Natural killer cell treated with Interleukin-12 subunit alpha and Interleukin-12 subunit beta and Interleukin-15 and Interleukin-18, amount 100 ng/mL, for 72 hours (primary cell): ENCODE data around the gene HYCC1. TPM values are rescaled to one million over a fixed set of nuclear protein-coding genes. Genes with fewer than 3 reads are reported as not detected.

Experiments used
- ATAC-seq, 2 donors: fragments of 150-1000 bp; cut with Tn5 transposase in 1 of 2; sonication (Bioruptor Pico), chemical (Tn5 transposase) in 1 of 2; 2 replicates each; pipeline ENCODE4 v1.10.0; 2021
- DNase-seq: peaks from one replicate; pipeline ENCODE4 v3.0.0; 2022; ENCODE audit warnings: low spot score
- H3K27ac Mint-ChIP-seq, 2 donors: 1 replicate in 1 of 2; 2 replicates in 1 of 2; pipeline ENCODE4 v1.8.0; 2022; ENCODE audit warnings: mixed read lengths in 2 of 2, mild to moderate bottlenecking in 1 of 2, moderate library complexity in 1 of 2
- H3K27me3 Mint-ChIP-seq, 2 donors: 1 replicate in 1 of 2; 2 replicates in 1 of 2; pipeline ENCODE4 v1.8.0; 2022; ENCODE audit warnings: mixed read lengths in 2 of 2
- H3K36me3 Mint-ChIP-seq: one replicate; pipeline ENCODE4 v1.8.0; 2022; ENCODE audit warnings: mixed read lengths
- H3K4me1 Mint-ChIP-seq, 2 donors: 1 replicate in 1 of 2; 2 replicates in 1 of 2; pipeline ENCODE4 v1.8.0; 2022; ENCODE audit warnings: low read depth in 2 of 2, mixed read lengths in 2 of 2, mild to moderate bottlenecking in 1 of 2
- H3K4me3 Mint-ChIP-seq: one replicate; pipeline ENCODE4 v1.8.0; 2022; ENCODE audit warnings: mixed read lengths
- H3K9me3 Mint-ChIP-seq: 2 replicates; pipeline ENCODE4 v1.8.0; 2022; ENCODE audit warnings: mixed read lengths
- total RNA-seq, 2 donors: library from RNA; stranded (reverse); gene quantifications; one replicate each; pipeline ENCODE4 v1.2.3, GENCODE V29; 2022

Gene HYCC1
- total RNA-seq, 2 donors from 2014 or later, result 47.1 to 67.4 TPM

DNA sequence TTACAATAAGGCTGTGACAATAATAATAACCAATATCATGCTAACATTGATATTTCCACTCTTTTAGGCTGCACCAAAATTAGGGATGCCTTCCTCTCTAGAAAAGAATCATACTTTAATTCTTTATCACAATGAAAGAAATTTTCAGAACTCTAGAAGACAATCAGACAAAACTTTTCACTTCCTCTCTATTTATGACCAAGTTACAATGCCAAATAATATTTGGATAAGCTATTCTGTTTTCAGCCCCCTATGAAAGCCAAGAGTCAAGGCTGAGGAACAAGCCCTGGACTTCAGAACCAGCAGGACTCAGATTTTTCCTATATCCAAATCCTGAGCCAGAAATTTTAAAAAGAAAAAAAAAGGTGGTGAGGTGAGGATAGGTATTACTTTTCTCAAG is 4.6 kb downstream of the HYCC1 start:
- no peak for DNase-seq
- Mint-ChIP-seq H3K4me1 (peaks cover 6% of the 10 kb centered on the region in 2 donors), H3K27me3 (no peaks in the 10 kb centered on the region), H3K27ac (no peak overlapping the region), H3K9me3 (no peaks in the 10 kb centered on the region), H3K36me3 (no peaks in the 10 kb centered on the region), H3K4me3 (no peak overlapping the region)
- no peak for ATAC-seq

DNA sequence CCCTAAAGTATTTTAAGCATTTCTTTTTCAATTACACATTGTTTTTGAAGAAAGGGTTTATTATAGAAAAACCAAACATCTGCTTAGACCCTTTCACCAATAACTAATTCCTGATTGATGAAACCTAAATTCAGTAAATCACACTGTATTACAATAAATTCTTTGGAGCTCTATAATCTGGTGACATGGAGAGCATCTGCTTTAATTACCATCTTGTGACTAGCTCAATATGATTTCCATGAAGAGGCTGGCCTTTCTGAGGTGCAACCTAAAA is 9.7 kb downstream of the HYCC1 start:
- Mint-ChIP-seq H3K27me3 (no peaks in the 10 kb centered on the region), H3K4me3 (no peak overlapping the region), H3K4me1 (peaks cover 17 to 28% of the 10 kb centered on the region in 2 donors), H3K27ac (no peak overlapping the region), H3K36me3 (no peaks in the 10 kb centered on the region), H3K9me3 (no peaks in the 10 kb centered on the region)
- no peak for ATAC-seq
- no peak for DNase-seq

DNA sequence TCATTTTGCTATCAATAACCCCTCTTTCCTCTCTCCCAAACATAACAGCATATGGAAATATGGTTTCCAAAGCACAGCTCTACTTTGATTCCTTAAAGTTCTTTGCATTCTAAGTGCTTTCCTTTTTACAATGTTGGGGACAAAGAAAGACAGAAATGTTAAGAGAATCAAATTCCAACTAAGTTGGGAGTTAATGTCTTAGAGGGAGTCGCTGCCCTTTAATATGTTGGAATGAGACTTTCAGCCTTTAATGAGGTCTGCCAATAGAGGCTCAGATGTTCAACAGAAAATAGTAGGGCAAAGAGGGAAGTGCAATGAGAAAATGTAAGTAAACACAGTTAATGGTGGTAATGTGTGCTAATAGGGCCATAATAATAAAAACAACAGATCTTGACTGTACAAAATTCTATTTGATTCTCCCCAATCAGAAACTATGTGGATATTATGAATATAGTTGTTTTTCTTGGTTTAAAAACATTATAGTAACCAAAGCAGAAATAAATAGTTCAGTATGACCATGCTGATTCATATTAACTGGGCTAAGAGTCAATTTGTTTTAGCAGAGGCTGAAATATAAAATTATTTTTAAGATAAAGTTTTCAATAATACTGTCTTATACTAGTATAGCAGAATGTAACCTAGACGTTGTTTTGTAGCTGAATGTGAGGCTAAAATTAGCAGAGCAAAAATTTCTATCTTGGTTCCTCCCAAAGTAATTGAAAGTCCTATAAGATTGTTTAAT is 10.3 kb downstream of the HYCC1 start:
- no peaks in the 10 kb centered on the region for H3K27me3 Mint-ChIP-seq
- no peak overlapping the region for H3K4me3 Mint-ChIP-seq
- ATAC-seq (no peak), DNase-seq (no peak)
- no peak overlapping the region for H3K27ac Mint-ChIP-seq
- no peaks in the 10 kb centered on the region for H3K9me3 Mint-ChIP-seq
- peaks cover 19 to 28% of the 10 kb centered on the region in 2 donors for H3K4me1 Mint-ChIP-seq
- H3K36me3 Mint-ChIP-seq, result no peaks in the 10 kb centered on the region

DNA sequence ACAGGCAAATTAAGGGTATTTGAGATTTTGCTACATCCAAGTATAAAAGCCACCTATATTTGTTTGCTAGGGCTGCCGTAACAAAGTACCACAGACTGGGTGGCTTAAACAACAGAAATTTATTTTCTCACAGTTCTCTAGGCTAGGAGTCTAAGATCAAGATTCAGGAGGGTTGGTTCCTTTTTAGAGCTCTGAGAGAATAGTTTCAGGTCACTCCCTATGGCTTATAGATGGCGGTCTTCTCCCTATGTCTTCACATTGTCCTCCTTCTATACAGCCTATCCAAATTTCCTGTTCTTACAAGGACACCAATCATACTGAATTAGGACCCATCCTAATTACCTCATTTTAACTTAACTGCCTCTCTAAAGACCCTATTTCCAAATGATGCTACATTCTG is 11.2 kb downstream of the HYCC1 start:
- Mint-ChIP-seq H3K4me1 (peaks cover 21 to 28% of the 10 kb centered on the region in 2 donors), H3K4me3 (no peak overlapping the region), H3K9me3 (no peaks in the 10 kb centered on the region), H3K27me3 (no peaks in the 10 kb centered on the region), H3K27ac (no peak overlapping the region), H3K36me3 (no peaks in the 10 kb centered on the region)
- no peak for ATAC-seq
- DNase-seq, result no peak

DNA sequence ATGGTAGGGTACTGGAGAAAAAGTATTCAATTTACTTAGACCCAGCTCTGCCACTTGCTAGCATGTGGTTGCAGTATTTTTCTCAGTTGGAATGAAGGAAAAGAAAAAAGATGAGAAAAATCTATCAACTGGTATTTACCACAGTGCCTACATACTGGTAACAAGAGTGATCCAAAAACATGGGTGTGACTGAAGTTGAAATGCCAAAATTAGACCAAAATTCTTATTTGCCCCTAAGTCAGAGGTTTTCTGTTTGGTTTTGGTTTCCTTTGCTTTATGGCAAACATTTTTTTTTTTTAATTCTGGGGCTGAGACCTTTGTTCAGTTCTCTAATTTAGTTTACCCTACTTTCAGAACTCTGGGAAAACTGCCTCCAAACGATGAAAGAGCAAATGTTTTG is 12.3 kb downstream of the HYCC1 start:
- no peaks in the 10 kb centered on the region for H3K27me3 Mint-ChIP-seq
- H3K4me1 Mint-ChIP-seq, result peaks cover 21 to 28% of the 10 kb centered on the region in 2 donors
- DNase-seq (no peak), ATAC-seq (no peak)
- no peaks in the 10 kb centered on the region for H3K9me3 Mint-ChIP-seq
- no peak overlapping the region for H3K27ac Mint-ChIP-seq
- no peak overlapping the region for H3K4me3 Mint-ChIP-seq
- H3K36me3 Mint-ChIP-seq, result no peaks in the 10 kb centered on the region

DNA sequence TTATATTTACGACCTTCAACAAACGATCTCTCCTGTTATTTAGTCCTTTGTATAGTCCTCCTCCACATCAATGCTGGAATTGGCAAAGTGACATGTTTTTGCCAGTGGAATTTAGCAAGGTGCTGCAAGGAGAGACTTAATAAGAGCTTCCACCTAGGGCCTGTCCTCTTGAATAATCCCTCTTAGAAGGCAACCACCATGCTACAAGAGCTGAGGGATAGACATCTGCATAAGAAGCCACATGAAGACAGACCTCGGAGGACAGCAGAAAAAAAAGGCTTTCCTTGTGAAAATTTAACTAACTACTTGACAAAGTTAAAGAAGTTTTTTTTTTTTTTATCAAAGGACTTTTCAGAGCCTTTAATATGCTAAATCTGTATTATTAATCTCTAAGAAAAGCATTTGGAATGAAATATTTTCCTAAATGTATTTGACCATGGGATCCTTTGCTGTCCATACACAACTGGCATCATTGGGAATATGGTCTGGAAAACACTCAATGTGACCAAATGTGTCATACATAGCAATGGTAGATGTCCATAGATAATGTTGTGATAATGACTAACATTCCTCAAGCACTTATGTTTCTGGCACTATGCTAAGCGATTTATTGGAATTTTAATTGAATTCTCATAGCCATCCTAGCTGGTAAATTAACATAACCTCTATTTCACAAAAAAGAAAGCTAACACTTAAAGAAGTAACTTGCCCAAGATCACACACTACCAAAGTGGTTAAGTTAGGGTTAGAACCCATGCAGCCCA is 13.2 kb downstream of the HYCC1 start:
- no peaks in the 10 kb centered on the region for H3K36me3 Mint-ChIP-seq
- DNase-seq (no peak), ATAC-seq (no peak)
- H3K9me3 Mint-ChIP-seq, result no peaks in the 10 kb centered on the region
- H3K27me3 Mint-ChIP-seq, result no peaks in the 10 kb centered on the region
- peaks cover 20 to 26% of the 10 kb centered on the region in 2 donors for H3K4me1 Mint-ChIP-seq
- H3K4me3 Mint-ChIP-seq, result no peak overlapping the region
- H3K27ac Mint-ChIP-seq, result no peak overlapping the region

DNA sequence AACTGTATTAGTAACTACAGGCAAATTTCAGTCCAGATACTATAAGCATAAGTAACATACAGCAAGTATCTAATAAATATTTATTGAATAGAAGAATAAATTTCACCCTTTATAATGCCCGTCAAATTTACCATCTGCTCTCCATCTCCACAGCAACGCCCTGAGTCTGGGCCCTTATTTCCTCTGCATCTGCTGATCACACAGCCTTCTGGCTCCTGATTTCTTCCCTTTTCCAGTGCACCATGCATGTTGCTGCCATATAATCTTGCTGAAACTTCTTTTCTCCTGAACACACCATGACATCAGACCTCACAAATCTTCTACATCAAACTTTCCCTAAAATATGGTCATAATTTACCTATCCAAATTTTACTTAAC is 15.4 kb downstream of the HYCC1 start:
- Mint-ChIP-seq H3K36me3 (peaks cover 10% of the 10 kb centered on the region), H3K9me3 (no peaks in the 10 kb centered on the region), H3K4me1 (peaks cover 32 to 40% of the 10 kb centered on the region in 2 donors), H3K27ac (no peak overlapping the region), H3K4me3 (no peak overlapping the region), H3K27me3 (no peaks in the 10 kb centered on the region)
- DNase-seq (no peak), ATAC-seq (no peak)

DNA sequence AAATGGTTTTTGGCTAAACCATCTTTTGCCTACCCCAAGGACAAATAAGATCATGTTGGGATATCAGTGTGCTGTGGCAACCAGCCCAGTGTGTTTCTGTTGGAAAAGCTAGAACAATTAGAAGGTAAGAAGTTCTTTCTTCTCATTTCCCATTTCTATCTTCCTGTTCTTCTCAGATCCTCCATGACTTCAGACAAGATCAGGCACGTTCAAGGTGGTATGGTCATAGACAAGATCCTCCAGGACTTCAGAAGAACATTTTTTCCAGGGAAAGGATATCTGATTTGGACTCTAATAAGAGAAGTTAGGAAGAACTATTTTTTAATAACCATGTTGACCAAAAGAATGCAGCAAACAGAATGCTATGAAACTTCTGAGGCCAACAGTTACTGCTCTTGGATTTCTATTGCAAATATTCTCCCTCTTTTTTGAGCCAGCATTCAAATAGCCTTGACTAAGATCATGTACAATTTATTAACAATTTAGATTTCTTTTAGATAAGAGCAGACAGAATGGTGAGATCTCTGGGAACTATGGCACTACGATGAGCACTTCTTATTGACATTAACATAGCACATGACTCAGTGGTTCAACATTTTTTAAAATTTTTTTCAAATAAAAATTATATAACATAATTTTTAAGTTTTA is 15.9 kb downstream of the HYCC1 start:
- no peaks in the 10 kb centered on the region for H3K9me3 Mint-ChIP-seq
- DNase-seq (no peak), ATAC-seq (no peak)
- peaks cover 37 to 44% of the 10 kb centered on the region in 2 donors for H3K4me1 Mint-ChIP-seq
- H3K27ac Mint-ChIP-seq, result no peak overlapping the region
- no peaks in the 10 kb centered on the region for H3K27me3 Mint-ChIP-seq
- H3K36me3 Mint-ChIP-seq, result peaks cover 10% of the 10 kb centered on the region
- H3K4me3 Mint-ChIP-seq, result no peak overlapping the region

DNA sequence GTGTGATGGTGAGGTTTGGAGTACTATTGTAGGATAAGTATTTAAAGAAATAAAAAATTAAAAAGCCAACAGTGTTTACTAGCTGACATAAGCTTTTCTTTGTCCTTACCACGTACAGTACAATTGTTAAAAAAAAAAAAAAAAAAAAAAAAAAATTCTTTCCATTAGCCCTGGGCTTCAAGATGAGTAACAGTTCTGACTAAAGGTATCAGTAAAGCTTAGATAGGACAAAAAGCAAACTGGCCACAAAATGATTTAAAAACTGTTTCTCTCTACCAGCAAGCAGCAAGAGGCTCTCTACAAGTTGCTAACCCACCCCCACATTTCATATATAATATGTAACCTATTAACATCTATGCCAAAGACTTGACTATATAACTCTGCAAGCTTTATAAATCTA is 17.5 kb downstream of the HYCC1 start:
- no peak for ATAC-seq
- Mint-ChIP-seq H3K9me3 (no peaks in the 10 kb centered on the region), H3K27ac (no peak overlapping the region)

DNA sequence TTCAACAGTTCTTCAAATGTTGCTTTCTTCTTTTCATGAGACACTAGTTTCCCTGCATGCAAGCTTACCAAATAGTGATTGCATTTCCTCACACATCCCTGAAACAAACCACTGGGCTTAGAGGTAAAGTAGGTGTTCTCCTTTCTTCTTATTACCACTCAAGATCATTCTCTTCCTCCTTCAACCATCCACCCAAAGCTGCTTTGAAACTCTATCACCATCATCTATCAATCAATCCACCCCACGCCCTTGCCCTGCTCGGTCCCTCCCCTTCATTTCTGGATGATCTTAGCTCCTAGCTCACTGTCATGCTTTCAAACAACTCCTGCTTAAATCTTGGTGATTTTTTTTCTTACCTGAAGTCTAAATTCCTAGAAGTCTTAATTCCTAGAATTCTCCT is 18.9 kb downstream of the HYCC1 start:
- peak in 1 of 2 donors; percentile 35 for ATAC-seq

More for the DNA sequence above, 17.5 kb downstream of the HYCC1 start:
- no peak for DNase-seq
- Mint-ChIP-seq H3K4me3 (no peak overlapping the region), H3K4me1 (peaks cover 36 to 40% of the 10 kb centered on the region in 2 donors), H3K36me3 (peaks cover 10% of the 10 kb centered on the region), H3K27me3 (no peaks in the 10 kb centered on the region)

DNA sequence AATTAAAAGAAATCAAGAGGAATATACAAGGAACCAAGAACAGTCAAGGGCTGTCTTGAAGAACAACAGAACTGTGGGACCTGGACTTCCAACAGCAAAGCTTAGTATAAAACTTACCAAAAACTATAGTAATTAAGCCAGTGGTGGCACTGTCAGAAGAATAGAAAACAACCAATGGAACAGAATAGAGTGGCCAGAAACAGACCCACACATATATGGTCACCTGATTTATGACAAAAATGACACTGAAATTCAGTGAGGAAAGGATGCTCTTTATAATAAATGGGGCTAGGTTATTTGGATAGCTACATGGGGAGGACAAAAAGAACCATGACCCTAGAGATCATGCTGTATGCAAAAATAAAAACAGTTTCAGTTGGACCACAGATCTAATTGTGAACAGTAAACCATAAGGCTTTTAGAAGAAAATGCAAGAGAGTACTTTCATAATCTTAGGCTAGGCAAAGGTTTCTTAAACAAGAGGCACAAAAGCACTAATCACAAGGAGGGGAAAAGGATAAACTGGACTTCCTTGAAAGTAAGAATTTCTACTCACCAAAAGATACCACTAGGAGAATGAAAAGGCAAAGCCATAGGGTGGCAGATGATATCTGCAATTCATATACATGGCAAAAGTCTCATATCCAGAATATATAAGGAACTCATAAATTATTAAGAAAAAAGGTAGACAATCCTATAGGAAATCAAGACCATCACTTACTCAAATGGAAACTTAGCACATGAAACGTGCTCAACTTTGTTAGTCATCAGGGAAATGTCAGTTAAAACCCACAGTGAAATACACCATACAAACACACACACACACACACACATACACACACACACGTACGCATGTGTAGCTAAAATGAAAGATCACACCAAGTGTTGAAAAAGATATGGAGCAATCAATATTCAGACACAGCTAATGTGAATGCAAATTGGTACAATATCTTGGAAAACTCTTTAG is 20.8 kb downstream of the HYCC1 start:
- H3K4me3 Mint-ChIP-seq, result peak overlapping the region; percentile 67

More for the DNA sequence above, 18.9 kb downstream of the HYCC1 start:
- Mint-ChIP-seq H3K27ac (peak overlapping the region in 1 of 2 donors; percentile 79), H3K9me3 (no peaks in the 10 kb centered on the region), H3K36me3 (peaks cover 15% of the 10 kb centered on the region), H3K4me1 (peaks cover 31 to 38% of the 10 kb centered on the region in 2 donors), H3K27me3 (no peaks in the 10 kb centered on the region), H3K4me3 (peak overlapping the region; percentile 39)
- DNase-seq, result no peak

DNA sequence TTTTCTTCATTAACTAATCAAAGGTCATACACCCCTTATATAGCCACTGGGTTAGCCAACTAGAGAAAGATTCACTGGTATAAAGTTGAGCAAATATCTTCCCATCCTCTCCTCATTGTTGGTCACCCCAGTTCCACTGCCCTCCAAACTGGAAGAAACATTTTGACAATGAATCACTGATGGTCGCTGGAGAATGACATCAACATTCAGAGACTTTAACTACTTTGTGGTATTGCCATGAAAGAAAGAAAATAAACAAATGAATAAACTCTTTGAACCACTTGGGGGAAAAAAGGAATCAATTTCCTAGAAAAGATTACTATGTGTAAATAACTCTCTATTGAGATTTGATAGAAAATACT is 23.4 kb downstream of the HYCC1 start:
- no peaks in the 10 kb centered on the region for H3K9me3 Mint-ChIP-seq
- H3K36me3 Mint-ChIP-seq, result peaks cover 20% of the 10 kb centered on the region
- ATAC-seq (no peak), DNase-seq (no peak)
- H3K27me3 Mint-ChIP-seq, result no peaks in the 10 kb centered on the region
- peaks cover 31 to 50% of the 10 kb centered on the region in 2 donors for H3K4me1 Mint-ChIP-seq
- no peak overlapping the region for H3K4me3 Mint-ChIP-seq
- H3K27ac Mint-ChIP-seq, result no peak overlapping the region

More for the DNA sequence above, 20.8 kb downstream of the HYCC1 start:
- Mint-ChIP-seq H3K9me3 (no peaks in the 10 kb centered on the region), H3K27ac (peak overlapping the region; percentile 57 to 79), H3K4me1 (peaks cover 32 to 51% of the 10 kb centered on the region in 2 donors), H3K27me3 (no peaks in the 10 kb centered on the region), H3K36me3 (peaks cover 20% of the 10 kb centered on the region)
- ATAC-seq (peak; percentile 73 to 76), DNase-seq (no peak)
